ENCODE measurements around the gene CHTF18. TPM values are rescaled to one million over a fixed set of nuclear protein-coding genes. Genes with fewer than 3 reads are reported as not detected.
A peak's percentile ranks its signal among the peaks of the same experiment; 100 is the strongest.

The CHTF18 gene
- total and polyA plus RNA-seq, 10 donors, result 8.9 to 55.0 (median 26.0) TPM

DNA sequence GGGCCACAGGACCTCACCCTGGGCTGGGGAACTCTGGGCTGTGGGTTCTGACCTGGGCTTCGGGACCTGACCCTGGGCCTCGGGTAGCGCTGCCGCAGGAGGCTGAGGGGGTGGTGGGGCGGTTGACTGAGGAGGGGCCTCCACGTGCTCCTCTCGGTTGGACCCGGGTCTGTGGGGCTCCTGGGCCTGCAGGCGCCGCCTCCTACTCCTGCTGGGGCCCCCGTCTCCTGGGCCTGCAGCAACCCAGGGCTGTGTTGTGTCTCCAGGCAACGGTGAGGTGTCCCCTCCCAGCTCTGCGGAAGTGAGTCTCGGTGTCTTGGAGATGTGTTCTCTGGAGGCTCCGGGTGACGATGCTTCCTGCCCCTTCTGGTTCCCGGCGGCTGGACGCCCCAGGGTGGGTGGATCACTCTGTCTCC, 53.6 kb downstream of the CHTF18 start:
- peaks cover 0 to 70% (median 0%) of the 10 kb centered on the region in 7 donors for H3K27me3 ChIP-seq (replicated peaks in 1 of 7)
- intact Hi-C loops (cut with DNase I; ENCODE audit: low total_unique reads), result no loop called here
- DNase-seq, result no peak
- H3K27ac ChIP-seq, result no peak overlapping the region
- WGBS, 5 donors, result 70 to 86% (median 75%) methylated on average over 9 to 19 of the region's 19 CpGs
- H3K9me3 ChIP-seq, result peaks cover 0 to 12% (median 8%) of the 10 kb centered on the region in 8 donors
- no peak overlapping the region for H3K4me3 ChIP-seq
- peaks cover 0 to 41% (median 17%) of the 10 kb centered on the region in 6 donors for H3K4me1 ChIP-seq
- no peak for TF ChIP-seq POLR2A (IDR thresholded peaks at IDR 0.05)
- no peak for TF ChIP-seq POLR2AphosphoS5 (IDR thresholded peaks at IDR 0.05)
- no peaks in the 10 kb centered on the region for H3K36me3 ChIP-seq

GRCh38 chr16:842711-843560, 54.5 kb downstream of the CHTF18 start:
- no peak for DNase-seq
- intact Hi-C loops (cut with DNase I; ENCODE audit: low total_unique reads), result no loop called here
- 78 to 84% (median 81%) methylated on average over 19 to 33 of the region's 33 CpGs for WGBS, 5 donors
- Histone ChIP-seq H3K27me3 (replicated peaks in 1 of 7) (peaks cover 0 to 79% (median 0%) of the 10 kb centered on the region in 7 donors), H3K36me3 (no peaks in the 10 kb centered on the region), H3K4me3 (no peak overlapping the region), H3K9me3 (peaks cover 0 to 12% (median under 1%) of the 10 kb centered on the region in 8 donors), H3K27ac (no peak overlapping the region), H3K4me1 (peaks cover 0 to 41% (median 17%) of the 10 kb centered on the region in 6 donors)
- no peak for TF ChIP-seq POLR2A (IDR thresholded peaks at IDR 0.05)
- TF ChIP-seq POLR2AphosphoS5 (IDR thresholded peaks at IDR 0.05), result no peak
- TF ChIP-seq, protein P1, sequence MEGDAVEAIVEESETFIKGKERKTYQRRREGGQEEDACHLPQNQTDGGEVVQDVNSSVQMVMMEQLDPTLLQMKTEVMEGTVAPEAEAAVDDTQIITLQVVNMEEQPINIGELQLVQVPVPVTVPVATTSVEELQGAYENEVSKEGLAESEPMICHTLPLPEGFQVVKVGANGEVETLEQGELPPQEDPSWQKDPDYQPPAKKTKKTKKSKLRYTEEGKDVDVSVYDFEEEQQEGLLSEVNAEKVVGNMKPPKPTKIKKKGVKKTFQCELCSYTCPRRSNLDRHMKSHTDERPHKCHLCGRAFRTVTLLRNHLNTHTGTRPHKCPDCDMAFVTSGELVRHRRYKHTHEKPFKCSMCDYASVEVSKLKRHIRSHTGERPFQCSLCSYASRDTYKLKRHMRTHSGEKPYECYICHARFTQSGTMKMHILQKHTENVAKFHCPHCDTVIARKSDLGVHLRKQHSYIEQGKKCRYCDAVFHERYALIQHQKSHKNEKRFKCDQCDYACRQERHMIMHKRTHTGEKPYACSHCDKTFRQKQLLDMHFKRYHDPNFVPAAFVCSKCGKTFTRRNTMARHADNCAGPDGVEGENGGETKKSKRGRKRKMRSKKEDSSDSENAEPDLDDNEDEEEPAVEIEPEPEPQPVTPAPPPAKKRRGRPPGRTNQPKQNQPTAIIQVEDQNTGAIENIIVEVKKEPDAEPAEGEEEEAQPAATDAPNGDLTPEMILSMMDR (IDR thresholded peaks at IDR 0.05 in 8 of 11, conservative IDR thresholded peaks at IDR 0.05 in 3 of 11), result no peak

DNA sequence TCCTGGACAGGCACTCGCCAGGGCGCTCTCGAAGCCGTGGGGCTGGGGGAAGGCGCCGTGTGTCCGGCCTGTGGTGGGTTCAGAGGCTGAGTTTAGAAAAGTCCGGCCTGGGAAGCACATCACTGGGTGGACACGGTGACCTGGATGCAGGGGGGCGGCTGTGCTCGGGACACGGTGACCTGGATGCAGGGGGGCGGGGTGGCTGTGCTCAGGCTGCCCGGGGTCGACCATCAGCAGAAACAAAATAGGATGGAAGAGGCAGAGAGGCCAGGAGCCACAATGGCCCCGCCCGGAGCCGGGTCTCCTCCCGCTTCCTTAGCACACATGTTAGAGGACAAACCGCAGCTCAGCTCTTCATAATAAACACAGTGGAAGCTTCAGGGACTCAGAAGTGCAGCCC, 55.4 kb downstream of the CHTF18 start:
- H3K27me3 ChIP-seq (replicated peaks in 1 of 7), result peaks cover 0 to 80% (median 0%) of the 10 kb centered on the region in 7 donors
- TF ChIP-seq POLR2A (IDR thresholded peaks at IDR 0.05), result no peak
- TF ChIP-seq, protein P1 (IDR thresholded peaks at IDR 0.05 in 8 of 11, conservative IDR thresholded peaks at IDR 0.05 in 3 of 11), result no peak
- no peak for TF ChIP-seq POLR2AphosphoS5 (IDR thresholded peaks at IDR 0.05)
- DNase-seq, result no peak

GRCh38 chr16:844638-845350, 56.4 kb downstream of the CHTF18 start:
- H3K36me3 ChIP-seq, result no peaks in the 10 kb centered on the region
- DNase-seq, result no peak
- H3K27ac ChIP-seq, result no peak overlapping the region
- TF ChIP-seq, protein P1 (IDR thresholded peaks at IDR 0.05 in 8 of 11, conservative IDR thresholded peaks at IDR 0.05 in 3 of 11), result no peak
- peak in 1 of 3 donors; percentile 13 for TF ChIP-seq POLR2AphosphoS5 (IDR thresholded peaks at IDR 0.05)
- TF ChIP-seq POLR2A (IDR thresholded peaks at IDR 0.05), result no peak
- H3K27me3 ChIP-seq (replicated peaks in 1 of 7), result peaks cover 0 to 70% (median 0%) of the 10 kb centered on the region in 7 donors
- H3K9me3 ChIP-seq, result peaks cover 0 to 25% (median 0%) of the 10 kb centered on the region in 8 donors
- H3K4me3 ChIP-seq, result no peak overlapping the region
- intact Hi-C loops (cut with DNase I; ENCODE audit: low total_unique reads), result no loop called here
- 87 to 91% (median 88%) methylated on average over 42 to 48 of the region's 48 CpGs for WGBS, 5 donors
- H3K4me1 ChIP-seq, result peaks cover 0 to 41% (median 17%) of the 10 kb centered on the region in 6 donors

More for the DNA sequence above, 55.4 kb downstream of the CHTF18 start:
- Histone ChIP-seq H3K4me3 (no peak overlapping the region), H3K36me3 (no peaks in the 10 kb centered on the region), H3K4me1 (peaks cover 0 to 41% (median 17%) of the 10 kb centered on the region in 6 donors), H3K27ac (no peak overlapping the region), H3K9me3 (peaks cover 0 to 16% (median 0%) of the 10 kb centered on the region in 8 donors)
- 72 to 84% (median 78%) methylated on average over 20 of the region's 20 CpGs for WGBS, 5 donors
- intact Hi-C loops (cut with DNase I; ENCODE audit: low total_unique reads), result no loop called here
